RCC 7860 (cell line): Measurements from ENCODE around the gene ATP5F1B.

Source experiments
- DNase-seq: peaks from one replicate; pipeline ENCODE4 v3.0.0-alpha.2; 2015; ENCODE audit warnings: low spot score
- FAIRE-seq: peaks from 2 replicates; lab custom pipeline; 2012; peaks lifted over from hg19 to GRCh38; lab: Jason Lieb, UNC

ATP5F1B gene

DNA sequence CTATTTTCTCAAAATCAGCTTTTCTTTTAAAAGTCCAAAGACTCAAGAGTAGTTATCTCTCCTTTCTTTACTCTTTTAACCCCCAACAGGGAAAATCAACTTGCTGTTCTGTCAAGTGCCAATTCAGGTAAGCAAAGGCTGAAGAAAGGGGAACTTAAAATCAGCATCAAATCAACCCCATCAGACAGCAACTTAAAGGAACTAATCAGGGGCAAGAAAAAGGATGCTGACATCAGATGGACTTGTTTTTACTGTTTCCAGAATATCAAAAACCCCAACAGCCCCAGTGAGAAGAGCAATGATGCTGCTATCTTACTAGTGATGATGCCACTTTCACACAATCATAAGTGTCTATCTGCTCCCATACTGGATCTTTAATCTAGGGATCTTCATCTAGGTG, 19.1 kb downstream of the ATP5F1B start:
- FAIRE-seq = no peak

GRCh38 chr12:56622535-56622934, 23.2 kb downstream of the ATP5F1B start:
- DNase-seq = no peak
- FAIRE-seq = no peak

More for the DNA sequence above, 19.1 kb downstream of the ATP5F1B start:
- no peak for DNase-seq

GRCh38 chr12:56616925-56617324, 28.9 kb downstream of the ATP5F1B start:
- no peak for FAIRE-seq
- no peak for DNase-seq

GRCh38 chr12:56616244-56616643, 29.5 kb downstream of the ATP5F1B start:
- DNase-seq (no peak), FAIRE-seq (no peak)

GRCh38 chr12:56614627-56615026, 31.2 kb downstream of the ATP5F1B start:
- FAIRE-seq = no peak
- no peak for DNase-seq

DNA sequence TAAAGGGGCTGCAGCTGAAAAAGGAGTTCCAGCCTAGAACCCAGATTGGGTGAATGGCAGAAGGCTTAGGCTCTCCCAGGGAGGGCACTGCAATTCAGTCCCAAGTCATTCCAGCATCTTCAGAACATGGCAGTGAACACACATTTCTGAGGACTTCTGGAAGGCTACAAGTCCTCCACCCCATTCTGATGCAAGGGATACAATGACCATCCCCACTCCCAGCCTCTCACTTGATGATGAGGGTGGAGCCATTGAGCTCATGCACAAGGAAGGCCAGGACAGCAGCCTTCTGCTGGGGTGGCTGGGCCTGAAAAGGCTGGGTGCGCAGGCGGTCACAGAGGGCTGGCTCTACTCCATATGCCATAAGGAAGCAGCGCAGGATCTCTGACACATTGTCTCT, 41.4 kb downstream of the ATP5F1B start:
- DNase-seq (no peak), FAIRE-seq (no peak)

- DNase-seq = no peak
- no peak for FAIRE-seq
Observed at GRCh38 chr12:56602239-56602638, 43.5 kb downstream of the ATP5F1B start.

- DNase-seq (no peak), FAIRE-seq (no peak)
Observed at GRCh38 chr12:56601503-56601902, 44.3 kb downstream of the ATP5F1B start.

DNA sequence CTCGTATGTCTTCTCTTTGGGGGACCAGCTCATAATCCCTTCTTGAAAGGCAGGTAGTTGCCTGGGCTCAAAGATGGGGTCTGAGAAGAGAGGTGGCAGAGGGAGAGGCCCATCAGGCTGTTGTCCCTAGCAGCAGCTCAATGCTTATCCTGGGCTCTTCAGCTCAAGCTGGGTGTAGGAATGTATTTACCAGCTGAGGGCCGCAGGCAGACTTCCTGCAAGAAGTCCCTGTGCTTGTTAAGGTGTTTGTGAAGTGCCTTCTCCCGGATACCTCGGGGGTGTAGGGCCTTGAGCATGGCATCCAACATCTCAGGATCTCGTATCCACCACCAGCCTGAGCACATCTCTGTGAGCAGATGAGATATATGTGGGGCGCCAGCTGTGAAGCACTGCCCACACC, 45.0 kb downstream of the ATP5F1B start:
- no peak for FAIRE-seq
- DNase-seq = no peak

GRCh38 chr12:56599797-56600196, 46.0 kb downstream of the ATP5F1B start:
- no peak for DNase-seq
- no peak for FAIRE-seq

- DNase-seq (no peak), FAIRE-seq (no peak)
Observed at GRCh38 chr12:56599041-56599440, 46.7 kb downstream of the ATP5F1B start.

DNA sequence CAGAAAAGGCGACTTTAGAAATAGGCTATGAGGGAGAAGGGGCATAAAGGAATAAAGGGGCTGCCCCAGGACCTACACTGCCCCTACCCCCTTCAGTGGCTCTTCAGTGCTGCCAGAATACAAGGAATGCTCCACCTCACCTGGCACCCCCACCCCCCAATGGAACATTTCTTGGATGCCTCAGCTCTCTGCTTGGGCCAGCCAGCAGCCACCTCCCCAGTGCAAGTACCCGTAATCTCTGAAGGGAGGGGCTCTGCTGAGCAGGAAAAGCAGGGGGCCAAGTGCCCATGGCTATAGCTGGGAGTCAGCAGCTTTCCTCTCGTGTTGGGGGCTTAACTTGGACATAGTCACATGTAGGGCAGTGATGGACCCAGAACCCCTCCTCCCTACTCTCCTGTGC, 49.0 kb downstream of the ATP5F1B start:
- FAIRE-seq (no peak), DNase-seq (no peak)

DNA sequence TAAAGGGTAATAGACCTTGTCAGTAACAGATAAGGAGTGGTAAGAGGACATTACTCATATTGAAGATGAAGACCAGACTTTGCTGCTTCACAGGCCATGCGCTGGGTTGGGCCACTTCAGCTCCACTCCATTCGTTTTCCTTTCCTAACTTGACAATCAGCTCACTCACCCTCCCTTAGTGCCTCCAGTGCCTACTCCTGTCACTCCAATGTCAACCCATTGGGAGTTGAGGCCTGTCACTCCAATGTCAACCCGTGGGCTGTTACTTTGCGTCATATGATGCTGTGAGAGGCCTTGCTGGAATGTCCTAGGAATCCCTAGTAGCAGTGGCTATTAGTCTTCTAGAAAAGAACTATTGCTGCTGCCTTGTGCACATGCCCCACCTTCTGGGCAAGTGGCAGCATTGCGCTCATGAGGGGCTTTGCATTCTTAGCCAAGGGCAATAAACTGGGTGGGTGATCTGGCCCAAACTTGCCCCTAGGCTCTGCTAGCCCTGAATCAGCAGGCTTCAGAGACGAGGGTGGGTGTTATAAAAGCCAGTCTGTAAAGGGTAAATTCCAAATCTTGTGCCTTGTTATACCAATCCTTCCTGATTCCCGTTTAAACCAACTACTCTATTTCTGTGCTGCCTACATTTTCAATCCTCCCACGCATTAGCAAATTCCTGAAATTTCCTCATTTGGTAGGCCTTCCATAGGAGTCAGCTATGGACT, 51.7 kb downstream of the ATP5F1B start:
- DNase-seq = peak; percentile 61
- FAIRE-seq = no peak

DNA sequence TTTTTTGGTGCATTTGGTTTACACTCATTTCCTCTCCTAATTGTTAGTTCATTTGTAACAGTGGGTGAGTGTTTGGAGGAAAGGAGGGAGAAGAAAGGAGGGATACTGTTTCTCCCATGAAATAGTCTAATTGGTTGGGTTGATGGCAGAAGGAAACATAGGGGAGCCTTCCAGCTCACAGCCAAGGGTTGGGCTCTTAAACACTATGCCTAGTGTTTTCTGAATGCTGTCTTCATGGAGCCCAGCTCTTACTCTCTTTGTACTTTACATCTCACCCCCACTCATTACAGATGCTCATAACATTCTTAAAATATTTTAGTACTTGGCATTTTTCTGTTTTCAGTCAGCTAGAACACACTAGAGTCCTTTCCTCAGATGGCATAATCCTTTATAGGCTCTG, 53.8 kb downstream of the ATP5F1B start:
- no peak for DNase-seq

DNA sequence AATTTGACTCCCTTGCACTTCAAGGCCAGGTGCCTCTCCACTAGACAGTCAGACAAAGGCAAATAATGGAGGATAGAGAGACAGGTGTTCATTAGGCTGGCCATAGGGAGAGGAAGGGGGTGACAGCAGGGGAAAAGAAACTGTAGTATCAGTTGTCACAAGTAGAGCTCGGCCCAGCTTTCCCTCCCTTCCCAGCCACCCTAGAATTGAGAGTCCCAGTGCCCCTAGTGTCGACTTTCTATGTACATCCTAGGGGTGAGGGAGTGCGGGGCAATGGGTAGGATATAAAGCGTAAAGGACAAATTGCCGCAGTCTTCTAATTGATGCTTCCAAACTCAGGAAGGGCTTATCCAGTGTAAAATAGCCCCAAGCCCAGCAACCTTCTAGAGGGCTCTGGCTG, 54.7 kb downstream of the ATP5F1B start:
- FAIRE-seq = no peak
- no peak for DNase-seq

More for the DNA sequence above, 53.8 kb downstream of the ATP5F1B start:
- FAIRE-seq = no peak

DNA sequence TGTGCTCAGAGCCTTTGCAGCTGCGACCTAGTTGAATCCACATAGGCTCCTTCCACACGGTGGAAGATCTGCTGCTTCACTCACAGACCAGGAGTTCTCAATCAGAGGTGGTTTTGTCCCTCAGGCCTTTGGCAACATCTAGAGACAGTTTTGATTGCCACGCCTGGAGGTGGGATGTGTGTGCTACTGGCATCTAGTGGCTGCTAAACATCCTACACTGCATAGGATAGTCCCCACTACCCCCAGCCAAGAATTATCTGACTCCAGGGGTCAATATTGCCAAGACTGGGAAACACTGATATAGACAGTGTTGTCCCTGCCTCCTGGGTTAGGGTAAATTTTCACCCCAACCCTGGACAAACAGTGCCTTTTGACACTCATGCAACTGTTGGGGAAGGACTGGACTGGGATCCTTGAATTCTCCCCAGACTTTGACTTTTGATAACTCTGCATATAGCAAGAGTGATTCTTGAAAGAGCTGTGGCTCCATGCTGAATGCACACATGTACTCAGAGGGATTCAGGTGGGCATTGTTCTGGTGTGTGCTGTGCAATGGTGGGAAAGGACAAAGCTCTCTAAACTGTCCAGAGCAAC, 55.5 kb downstream of the ATP5F1B start:
- peak; percentile 12 for DNase-seq
- no peak for FAIRE-seq

DNA sequence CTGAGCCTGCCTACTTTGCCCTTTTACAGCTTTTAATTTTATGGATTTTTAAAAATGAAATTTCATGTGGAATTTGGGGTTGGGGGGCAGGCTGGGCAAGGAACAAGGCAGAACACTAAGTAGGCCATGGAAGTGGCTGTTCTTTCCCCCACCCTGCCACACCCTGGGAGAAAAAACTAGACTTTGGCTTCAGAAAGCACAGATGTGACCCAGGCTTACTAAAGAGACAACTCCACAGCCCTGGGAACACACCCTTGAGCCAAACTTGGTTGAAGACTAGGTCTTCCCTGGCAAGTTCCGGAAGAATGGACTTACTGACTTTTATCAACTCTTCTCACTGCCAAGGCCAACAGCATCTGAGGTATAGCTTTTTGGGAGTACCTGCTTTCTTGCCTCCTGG, 56.0 kb downstream of the ATP5F1B start:
- FAIRE-seq (no peak), DNase-seq (no peak)
